Osteoblast (primary cell): ENCODE data around the gene BIN1. TPM values are rescaled to one million over a fixed set of nuclear protein-coding genes. Genes with fewer than 3 reads are reported as not detected.

Source experiments
- DNase-seq: peaks from one replicate; pipeline ENCODE4 v3.0.0; 2011; ENCODE audit warnings: low spot score, mixed read lengths; ENCODE audit not compliant: insufficient read length; ENCODE audit errors: missing footprints
- H2AFZ ChIP-seq: 2 replicates; pipeline ENCODE4 v1.6.0; 2011; ENCODE audit warnings: mild to moderate bottlenecking, low read length
- H3K27ac ChIP-seq: 2 replicates; pipeline ENCODE4 v1.5.1; 2011; ENCODE audit warnings: mild to moderate bottlenecking, low read depth, low read length, moderate library complexity
- H3K27me3 ChIP-seq: 2 replicates; pipeline ENCODE4 v1.6.0; 2012; ENCODE audit warnings: mild to moderate bottlenecking, control low read depth, inconsistent platforms, low read length, moderate library complexity; ENCODE audit not compliant: insufficient read depth
- H3K36me3 ChIP-seq: 2 replicates; pipeline ENCODE4 v1.5.1; 2011; ENCODE audit warnings: mild to moderate bottlenecking, low read length, control low read depth, moderate library complexity; ENCODE audit not compliant: insufficient read depth
- H3K4me1 ChIP-seq: 2 replicates; pipeline ENCODE4 v1.5.1; 2011; ENCODE audit warnings: mild to moderate bottlenecking, low read length, control low read depth, moderate library complexity; ENCODE audit not compliant: insufficient read depth
- H3K4me2 ChIP-seq: 2 replicates; pipeline ENCODE4 v1.6.0; 2011; ENCODE audit warnings: mild to moderate bottlenecking, low read length; ENCODE audit not compliant: insufficient read depth
- H3K4me3 ChIP-seq: fragments of 200-600 bp; sonication (generic); 3 replicates; pipeline ENCODE4 v1.5.1; 2012; ENCODE audit warnings: mild to moderate bottlenecking, low read length, inconsistent platforms; ENCODE audit not compliant: insufficient read depth
- H3K79me2 ChIP-seq: 2 replicates; pipeline ENCODE4 v1.6.0; 2012; ENCODE audit warnings: mild to moderate bottlenecking, low read length, control low read depth, inconsistent platforms; ENCODE audit not compliant: insufficient read depth
- H3K9me3 ChIP-seq: 2 replicates; pipeline ENCODE4 v1.5.1; 2011; ENCODE audit warnings: low read depth, low read length, control low read depth
- H4K20me1 ChIP-seq: 2 replicates; pipeline ENCODE4 v1.6.0; 2012; ENCODE audit warnings: mild to moderate bottlenecking, low read length, control low read depth; ENCODE audit not compliant: insufficient read depth
- total RNA-seq: library from RNA; depleted of rRNA; stranded (reverse); fragments of >200 nt; gene quantifications from 2 replicates; pipeline ENCODE4 v1.2.3, GENCODE V29; 2012
- TF ChIP-seq, protein P1 (sequence below): IDR thresholded peaks from 2 replicates; pipeline ENCODE4 v1.5.1; 2011; ENCODE audit warnings: mild to moderate bottlenecking, low read depth, low read length, moderate library complexity; ENCODE audit errors: extremely low read depth

BIN1 gene
- total RNA-seq, 1 donor = 85.4 TPM

- Histone ChIP-seq H3K36me3 (no peaks in the 10 kb centered on the region), H4K20me1 (peaks cover 39% of the 10 kb centered on the region), H3K4me2 (no peak overlapping the region), H2AFZ (no peak overlapping the region), H3K27me3 (no peaks in the 10 kb centered on the region), H3K79me2 (peaks cover 66% of the 10 kb centered on the region), H3K4me1 (peaks cover 54% of the 10 kb centered on the region), H3K27ac (peak overlapping the region; percentile 16), H3K4me3 (no peak overlapping the region), H3K9me3 (no peaks in the 10 kb centered on the region)
- TF ChIP-seq, protein P1, sequence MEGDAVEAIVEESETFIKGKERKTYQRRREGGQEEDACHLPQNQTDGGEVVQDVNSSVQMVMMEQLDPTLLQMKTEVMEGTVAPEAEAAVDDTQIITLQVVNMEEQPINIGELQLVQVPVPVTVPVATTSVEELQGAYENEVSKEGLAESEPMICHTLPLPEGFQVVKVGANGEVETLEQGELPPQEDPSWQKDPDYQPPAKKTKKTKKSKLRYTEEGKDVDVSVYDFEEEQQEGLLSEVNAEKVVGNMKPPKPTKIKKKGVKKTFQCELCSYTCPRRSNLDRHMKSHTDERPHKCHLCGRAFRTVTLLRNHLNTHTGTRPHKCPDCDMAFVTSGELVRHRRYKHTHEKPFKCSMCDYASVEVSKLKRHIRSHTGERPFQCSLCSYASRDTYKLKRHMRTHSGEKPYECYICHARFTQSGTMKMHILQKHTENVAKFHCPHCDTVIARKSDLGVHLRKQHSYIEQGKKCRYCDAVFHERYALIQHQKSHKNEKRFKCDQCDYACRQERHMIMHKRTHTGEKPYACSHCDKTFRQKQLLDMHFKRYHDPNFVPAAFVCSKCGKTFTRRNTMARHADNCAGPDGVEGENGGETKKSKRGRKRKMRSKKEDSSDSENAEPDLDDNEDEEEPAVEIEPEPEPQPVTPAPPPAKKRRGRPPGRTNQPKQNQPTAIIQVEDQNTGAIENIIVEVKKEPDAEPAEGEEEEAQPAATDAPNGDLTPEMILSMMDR = no peak
- DNase-seq = no peak
These were observed 27.5 kb downstream of the BIN1 start for GRCh38 chr2:127079358-127079920.

DNA sequence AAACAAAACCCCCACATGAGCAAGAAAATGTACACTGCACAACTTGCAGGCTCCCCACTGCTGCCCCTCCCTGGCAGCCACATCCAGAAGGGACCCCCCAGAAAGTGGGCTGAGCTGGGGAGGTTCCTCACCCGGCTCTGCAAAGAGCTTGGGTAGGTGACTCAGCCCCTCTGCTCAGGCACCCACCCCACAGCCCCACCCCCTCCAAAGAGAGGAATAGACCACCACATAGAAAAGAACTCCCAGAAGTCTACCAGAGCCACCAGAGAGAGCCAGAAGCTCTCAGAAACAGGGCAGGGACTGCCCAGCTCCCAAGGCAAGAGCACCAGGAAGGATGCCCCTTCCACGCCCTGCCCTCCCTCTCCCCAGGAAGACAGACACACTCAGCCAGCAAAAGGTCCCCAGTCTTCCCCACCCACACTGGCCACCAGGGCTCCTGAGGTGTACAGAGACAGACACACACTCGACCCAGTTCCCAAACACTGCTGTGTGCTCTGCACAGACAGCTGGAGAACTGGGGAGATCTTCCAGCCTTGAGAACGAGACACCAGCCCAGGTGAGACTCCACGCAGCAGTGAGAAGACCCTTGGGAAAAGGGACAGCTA, 28.2 kb downstream of the BIN1 start:
- Histone ChIP-seq H3K27me3 (no peaks in the 10 kb centered on the region), H2AFZ (no peak overlapping the region), H3K79me2 (peaks cover 66% of the 10 kb centered on the region), H3K36me3 (no peaks in the 10 kb centered on the region), H3K9me3 (no peaks in the 10 kb centered on the region), H3K4me1 (peaks cover 47% of the 10 kb centered on the region), H3K4me3 (no peak overlapping the region), H3K4me2 (no peak overlapping the region), H4K20me1 (peaks cover 40% of the 10 kb centered on the region), H3K27ac (no peak overlapping the region)
- DNase-seq = no peak
- TF ChIP-seq, protein P1 = no peak

DNA sequence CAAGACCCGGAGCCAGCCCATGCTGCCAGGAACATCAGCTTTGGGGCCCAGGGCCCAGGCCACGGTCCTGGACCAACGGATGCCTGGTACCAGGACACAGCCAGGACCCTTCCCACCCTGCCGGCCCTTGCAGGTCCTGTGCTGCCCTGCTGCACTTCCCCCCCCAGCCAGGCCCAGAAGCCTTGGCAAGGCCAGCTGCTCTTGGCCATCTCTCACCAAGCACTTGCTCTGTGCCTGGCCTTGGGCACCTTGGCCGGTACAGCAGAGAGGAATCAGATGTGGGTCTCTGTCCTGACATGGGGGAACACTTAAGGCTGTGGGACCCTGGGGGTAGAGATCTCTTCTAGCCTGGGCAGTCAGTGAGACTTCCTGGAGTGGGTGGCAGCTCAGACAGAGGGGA, 28.9 kb downstream of the BIN1 start:
- Histone ChIP-seq H3K9me3 (no peaks in the 10 kb centered on the region), H3K4me3 (no peak overlapping the region), H3K4me1 (peaks cover 39% of the 10 kb centered on the region), H4K20me1 (peaks cover 41% of the 10 kb centered on the region), H3K27me3 (no peaks in the 10 kb centered on the region), H3K36me3 (no peaks in the 10 kb centered on the region), H3K4me2 (no peak overlapping the region), H2AFZ (no peak overlapping the region), H3K79me2 (peaks cover 66% of the 10 kb centered on the region), H3K27ac (no peak overlapping the region)
- no peak for DNase-seq
- TF ChIP-seq, protein P1 = no peak

- peaks cover 36% of the 10 kb centered on the region for H4K20me1 ChIP-seq
- no peaks in the 10 kb centered on the region for H3K9me3 ChIP-seq
- no peak overlapping the region for H3K4me2 ChIP-seq
- TF ChIP-seq, protein P1 = no peak
- peaks cover 28% of the 10 kb centered on the region for H3K4me1 ChIP-seq
- peaks cover 59% of the 10 kb centered on the region for H3K79me2 ChIP-seq
- no peaks in the 10 kb centered on the region for H3K27me3 ChIP-seq
- H3K36me3 ChIP-seq = no peaks in the 10 kb centered on the region
- no peak for DNase-seq
- no peak overlapping the region for H2AFZ ChIP-seq
- H3K27ac ChIP-seq = no peak overlapping the region
- H3K4me3 ChIP-seq = no peak overlapping the region
These were observed 30.0 kb downstream of the BIN1 start for GRCh38 chr2:127076924-127077323.
